Stimulated activated CD4-positive, alpha-beta T cell treated with anti-CD3 and anti-CD28 coated beads, Interleukin-12 subunit alpha, Interleukin-12 subunit beta, amount 100 ng/mL, for 4 hours (primary cell): ENCODE data around the gene DGKI.

Experiments used
- DNase-seq: peaks from one replicate; pipeline ENCODE4 v3.0.0-alpha.2; 2020

The DGKI gene

GRCh38 chr7:137774793-137775201 lies 72.0 kb downstream of the DGKI start:
- DNase-seq, result no peak

- no peak for DNase-seq
Measured at GRCh38 chr7:137772748-137773147, 74.0 kb downstream of the DGKI start.

GRCh38 chr7:137772316-137772715 lies 74.5 kb downstream of the DGKI start:
- DNase-seq, result no peak

GRCh38 chr7:137771679-137772078 lies 75.1 kb downstream of the DGKI start:
- DNase-seq, result no peak

- DNase-seq, result no peak
Measured at GRCh38 chr7:137771273-137771672, 75.5 kb downstream of the DGKI start.

- no peak for DNase-seq
Measured at GRCh38 chr7:137768366-137768765, 78.4 kb downstream of the DGKI start.

GRCh38 chr7:137762334-137762733 lies 84.4 kb downstream of the DGKI start:
- no peak for DNase-seq

GRCh38 chr7:137760111-137760510 lies 86.7 kb downstream of the DGKI start:
- DNase-seq, result no peak

- no peak for DNase-seq
Measured at GRCh38 chr7:137757146-137757925, 89.4 kb downstream of the DGKI start.

- no peak for DNase-seq
Measured at GRCh38 chr7:137755846-137756651, 90.7 kb downstream of the DGKI start.

- DNase-seq, result no peak
Measured at GRCh38 chr7:137755427-137755826, 91.3 kb downstream of the DGKI start.

- no peak for DNase-seq
Measured at GRCh38 chr7:137753948-137754851, 92.6 kb downstream of the DGKI start.

GRCh38 chr7:137753575-137753947 lies 93.2 kb downstream of the DGKI start:
- no peak for DNase-seq

GRCh38 chr7:137753067-137753466 lies 93.7 kb downstream of the DGKI start:
- no peak for DNase-seq

- no peak for DNase-seq
Measured at GRCh38 chr7:137751361-137752009, 95.3 kb downstream of the DGKI start.

- DNase-seq, result no peak
Measured at GRCh38 chr7:137747359-137748031, 99.3 kb downstream of the DGKI start.

- DNase-seq, result no peak
Measured at GRCh38 chr7:137743021-137743420, 103.8 kb downstream of the DGKI start.

- DNase-seq, result no peak
Measured at GRCh38 chr7:137742051-137742450, 104.7 kb downstream of the DGKI start.

- no peak for DNase-seq
Measured at GRCh38 chr7:137741443-137741842, 105.3 kb downstream of the DGKI start.

- DNase-seq, result no peak
Measured at GRCh38 chr7:137734221-137734620, 112.6 kb downstream of the DGKI start.

GRCh38 chr7:137732168-137732567 lies 114.6 kb downstream of the DGKI start:
- DNase-seq, result no peak

GRCh38 chr7:137731436-137731835 lies 115.3 kb downstream of the DGKI start:
- DNase-seq, result no peak
